ENCODE data around the gene FTCDNL1.

DNA sequence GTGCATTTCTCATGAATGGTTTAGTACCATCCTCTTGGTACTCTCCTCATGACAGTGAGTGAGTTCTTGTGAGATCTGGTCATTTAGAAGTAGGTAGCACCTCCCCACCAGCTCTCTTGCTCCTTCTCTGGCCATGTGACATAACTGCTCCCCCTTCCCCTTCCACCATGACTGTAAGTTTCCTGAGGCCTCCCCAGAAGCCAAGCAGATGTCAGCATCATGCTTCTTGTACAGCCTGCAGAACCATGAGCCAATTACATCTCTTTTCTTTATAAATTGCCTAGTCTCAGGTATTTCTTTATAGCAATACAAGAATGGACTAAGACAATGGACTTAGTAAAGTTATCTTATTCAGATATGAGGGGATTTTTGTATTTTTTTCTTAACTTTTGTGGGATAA, 43.0 kb downstream of the FTCDNL1 start:
- TF ChIP-seq EZH2 (conservative IDR thresholded peaks at IDR 0.05; ENCODE audit: low read depth, low read length): no peak
- TF ChIP-seq YY1 (IDR thresholded peaks at IDR 0.05; ENCODE audit: insufficient read depth, insufficient replicate concordance, low read depth, low read length): no peak
- TF ChIP-seq, protein P1, sequence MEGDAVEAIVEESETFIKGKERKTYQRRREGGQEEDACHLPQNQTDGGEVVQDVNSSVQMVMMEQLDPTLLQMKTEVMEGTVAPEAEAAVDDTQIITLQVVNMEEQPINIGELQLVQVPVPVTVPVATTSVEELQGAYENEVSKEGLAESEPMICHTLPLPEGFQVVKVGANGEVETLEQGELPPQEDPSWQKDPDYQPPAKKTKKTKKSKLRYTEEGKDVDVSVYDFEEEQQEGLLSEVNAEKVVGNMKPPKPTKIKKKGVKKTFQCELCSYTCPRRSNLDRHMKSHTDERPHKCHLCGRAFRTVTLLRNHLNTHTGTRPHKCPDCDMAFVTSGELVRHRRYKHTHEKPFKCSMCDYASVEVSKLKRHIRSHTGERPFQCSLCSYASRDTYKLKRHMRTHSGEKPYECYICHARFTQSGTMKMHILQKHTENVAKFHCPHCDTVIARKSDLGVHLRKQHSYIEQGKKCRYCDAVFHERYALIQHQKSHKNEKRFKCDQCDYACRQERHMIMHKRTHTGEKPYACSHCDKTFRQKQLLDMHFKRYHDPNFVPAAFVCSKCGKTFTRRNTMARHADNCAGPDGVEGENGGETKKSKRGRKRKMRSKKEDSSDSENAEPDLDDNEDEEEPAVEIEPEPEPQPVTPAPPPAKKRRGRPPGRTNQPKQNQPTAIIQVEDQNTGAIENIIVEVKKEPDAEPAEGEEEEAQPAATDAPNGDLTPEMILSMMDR (CRISPR knock-in tag; IDR thresholded peaks at IDR 0.05): no peak
- TF ChIP-seq ZNF768 (CRISPR knock-in tag; IDR thresholded peaks at IDR 0.05): no peak
- no peak for TF ChIP-seq GABPA (IDR thresholded peaks at IDR 0.05; ENCODE audit: low read depth, low read length)
- no peak for TF ChIP-seq GABPA (CRISPR knock-in tag; IDR thresholded peaks at IDR 0.05; ENCODE audit: low read depth)
- no peak for TF ChIP-seq TAF1 (CRISPR knock-in tag; IDR thresholded peaks at IDR 0.05)
- no peak for TF ChIP-seq POLR2AphosphoS5 (IDR thresholded peaks at IDR 0.05; ENCODE audit: low read depth, low read length)
- no peak for TF ChIP-seq MXI1 (IDR thresholded peaks at IDR 0.05; ENCODE audit: borderline replicate concordance, low read depth, low read length)
- TF ChIP-seq, protein P2, sequence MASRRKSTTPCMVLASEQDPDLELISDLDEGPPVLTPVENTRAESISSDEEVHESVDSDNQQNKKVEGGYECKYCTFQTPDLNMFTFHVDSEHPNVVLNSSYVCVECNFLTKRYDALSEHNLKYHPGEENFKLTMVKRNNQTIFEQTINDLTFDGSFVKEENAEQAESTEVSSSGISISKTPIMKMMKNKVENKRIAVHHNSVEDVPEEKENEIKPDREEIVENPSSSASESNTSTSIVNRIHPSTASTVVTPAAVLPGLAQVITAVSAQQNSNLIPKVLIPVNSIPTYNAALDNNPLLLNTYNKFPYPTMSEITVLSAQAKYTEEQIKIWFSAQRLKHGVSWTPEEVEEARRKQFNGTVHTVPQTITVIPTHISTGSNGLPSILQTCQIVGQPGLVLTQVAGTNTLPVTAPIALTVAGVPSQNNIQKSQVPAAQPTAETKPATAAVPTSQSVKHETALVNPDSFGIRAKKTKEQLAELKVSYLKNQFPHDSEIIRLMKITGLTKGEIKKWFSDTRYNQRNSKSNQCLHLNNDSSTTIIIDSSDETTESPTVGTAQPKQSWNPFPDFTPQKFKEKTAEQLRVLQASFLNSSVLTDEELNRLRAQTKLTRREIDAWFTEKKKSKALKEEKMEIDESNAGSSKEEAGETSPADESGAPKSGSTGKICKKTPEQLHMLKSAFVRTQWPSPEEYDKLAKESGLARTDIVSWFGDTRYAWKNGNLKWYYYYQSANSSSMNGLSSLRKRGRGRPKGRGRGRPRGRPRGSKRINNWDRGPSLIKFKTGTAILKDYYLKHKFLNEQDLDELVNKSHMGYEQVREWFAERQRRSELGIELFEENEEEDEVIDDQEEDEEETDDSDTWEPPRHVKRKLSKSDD (CRISPR knock-in tag; IDR thresholded peaks at IDR 0.05; ENCODE audit: low read depth): no peak
- no peak for TF ChIP-seq ZFP90 (CRISPR knock-in tag; IDR thresholded peaks at IDR 0.05; ENCODE audit: borderline replicate concordance)
- no peak for TF ChIP-seq ZNF496 (CRISPR knock-in tag; IDR thresholded peaks at IDR 0.05; ENCODE audit: insufficient replicate concordance)
- no peak for TF ChIP-seq KLF13 (CRISPR knock-in tag; IDR thresholded peaks at IDR 0.05)
- TF ChIP-seq, protein P3, sequence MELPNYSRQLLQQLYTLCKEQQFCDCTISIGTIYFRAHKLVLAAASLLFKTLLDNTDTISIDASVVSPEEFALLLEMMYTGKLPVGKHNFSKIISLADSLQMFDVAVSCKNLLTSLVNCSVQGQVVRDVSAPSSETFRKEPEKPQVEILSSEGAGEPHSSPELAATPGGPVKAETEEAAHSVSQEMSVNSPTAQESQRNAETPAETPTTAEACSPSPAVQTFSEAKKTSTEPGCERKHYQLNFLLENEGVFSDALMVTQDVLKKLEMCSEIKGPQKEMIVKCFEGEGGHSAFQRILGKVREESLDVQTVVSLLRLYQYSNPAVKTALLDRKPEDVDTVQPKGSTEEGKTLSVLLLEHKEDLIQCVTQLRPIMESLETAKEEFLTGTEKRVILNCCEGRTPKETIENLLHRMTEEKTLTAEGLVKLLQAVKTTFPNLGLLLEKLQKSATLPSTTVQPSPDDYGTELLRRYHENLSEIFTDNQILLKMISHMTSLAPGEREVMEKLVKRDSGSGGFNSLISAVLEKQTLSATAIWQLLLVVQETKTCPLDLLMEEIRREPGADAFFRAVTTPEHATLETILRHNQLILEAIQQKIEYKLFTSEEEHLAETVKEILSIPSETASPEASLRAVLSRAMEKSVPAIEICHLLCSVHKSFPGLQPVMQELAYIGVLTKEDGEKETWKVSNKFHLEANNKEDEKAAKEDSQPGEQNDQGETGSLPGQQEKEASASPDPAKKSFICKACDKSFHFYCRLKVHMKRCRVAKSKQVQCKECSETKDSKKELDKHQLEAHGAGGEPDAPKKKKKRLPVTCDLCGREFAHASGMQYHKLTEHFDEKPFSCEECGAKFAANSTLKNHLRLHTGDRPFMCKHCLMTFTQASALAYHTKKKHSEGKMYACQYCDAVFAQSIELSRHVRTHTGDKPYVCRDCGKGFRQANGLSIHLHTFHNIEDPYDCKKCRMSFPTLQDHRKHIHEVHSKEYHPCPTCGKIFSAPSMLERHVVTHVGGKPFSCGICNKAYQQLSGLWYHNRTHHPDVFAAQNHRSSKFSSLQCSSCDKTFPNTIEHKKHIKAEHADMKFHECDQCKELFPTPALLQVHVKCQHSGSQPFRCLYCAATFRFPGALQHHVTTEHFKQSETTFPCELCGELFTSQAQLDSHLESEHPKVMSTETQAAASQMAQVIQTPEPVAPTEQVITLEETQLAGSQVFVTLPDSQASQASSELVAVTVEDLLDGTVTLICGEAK (IDR thresholded peaks at IDR 0.05): no peak
- TF ChIP-seq, protein P3 (CRISPR knock-in tag; IDR thresholded peaks at IDR 0.05): no peak
